ENCODE measurements around the gene ADGRL2.

The ADGRL2 gene

DNA sequence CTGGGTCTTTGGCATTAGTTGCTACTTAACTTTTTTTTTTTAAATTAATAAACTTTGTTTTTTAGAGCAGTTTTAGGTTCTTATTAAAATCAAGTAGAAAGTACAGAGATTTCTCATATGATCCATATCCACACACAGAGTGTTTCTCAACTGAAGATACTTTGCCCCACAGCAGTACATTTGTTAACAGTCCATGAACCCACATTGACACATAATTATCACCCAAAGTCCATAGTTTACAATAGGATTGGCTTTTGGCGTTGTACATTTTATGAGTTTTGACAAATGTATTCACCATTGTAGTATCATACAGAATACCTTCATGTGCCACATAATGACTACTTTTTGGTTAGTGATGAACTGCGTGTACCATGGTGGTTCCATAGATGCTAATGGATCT, 106.8 kb downstream of the ADGRL2 start:
- DNase-seq (ENCODE audit: low read depth): no peak

DNA sequence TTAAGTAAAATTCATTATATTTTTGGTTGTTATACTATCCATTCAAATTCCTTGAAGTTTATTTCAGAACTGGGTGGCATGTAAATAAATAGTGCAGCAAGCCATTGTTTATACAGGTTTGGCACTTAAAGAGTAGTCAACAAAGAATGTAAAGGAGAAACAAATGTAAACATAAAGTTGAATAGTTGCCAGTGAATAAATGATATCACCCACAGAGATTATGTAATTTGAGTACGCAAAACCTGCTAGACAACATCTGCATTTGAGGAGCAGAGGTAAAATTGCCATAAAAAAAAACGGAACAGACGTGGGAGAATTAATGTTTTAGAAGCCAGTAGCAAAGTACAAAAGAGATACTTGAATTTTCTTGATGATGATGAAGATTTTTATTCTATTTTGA, 111.6 kb downstream of the ADGRL2 start:
- no peak for DNase-seq (ENCODE audit: low read depth)

- no peak for DNase-seq (ENCODE audit: low read depth)
Measured at GRCh38 chr1:81915937-81916336, 115.2 kb downstream of the ADGRL2 start.

- no peak for DNase-seq (ENCODE audit: low read depth)
Measured at GRCh38 chr1:81920245-81920740, 119.6 kb downstream of the ADGRL2 start.

- no peak for DNase-seq (ENCODE audit: low read depth)
Measured at GRCh38 chr1:81920886-81921285, 120.2 kb downstream of the ADGRL2 start.

DNA sequence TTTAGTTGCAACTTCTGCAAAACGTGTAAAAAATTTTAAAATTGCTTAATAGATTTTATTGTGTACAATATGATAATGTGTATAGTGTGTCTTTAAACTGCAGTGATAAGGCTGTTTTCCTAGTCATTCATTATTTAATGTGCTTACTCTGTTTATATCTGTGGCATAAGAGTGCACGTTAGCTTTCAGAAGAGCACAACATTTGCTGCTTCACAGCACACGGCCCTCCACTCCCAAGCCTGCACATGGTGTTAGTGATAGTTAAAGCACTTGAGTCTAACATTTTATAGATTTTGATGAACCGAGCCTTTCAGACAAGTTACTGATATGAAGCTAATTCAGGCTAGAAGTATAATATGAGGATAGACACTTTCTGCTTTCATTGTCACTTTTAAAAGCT, 120.6 kb downstream of the ADGRL2 start:
- no peak for DNase-seq (ENCODE audit: low read depth)

DNA sequence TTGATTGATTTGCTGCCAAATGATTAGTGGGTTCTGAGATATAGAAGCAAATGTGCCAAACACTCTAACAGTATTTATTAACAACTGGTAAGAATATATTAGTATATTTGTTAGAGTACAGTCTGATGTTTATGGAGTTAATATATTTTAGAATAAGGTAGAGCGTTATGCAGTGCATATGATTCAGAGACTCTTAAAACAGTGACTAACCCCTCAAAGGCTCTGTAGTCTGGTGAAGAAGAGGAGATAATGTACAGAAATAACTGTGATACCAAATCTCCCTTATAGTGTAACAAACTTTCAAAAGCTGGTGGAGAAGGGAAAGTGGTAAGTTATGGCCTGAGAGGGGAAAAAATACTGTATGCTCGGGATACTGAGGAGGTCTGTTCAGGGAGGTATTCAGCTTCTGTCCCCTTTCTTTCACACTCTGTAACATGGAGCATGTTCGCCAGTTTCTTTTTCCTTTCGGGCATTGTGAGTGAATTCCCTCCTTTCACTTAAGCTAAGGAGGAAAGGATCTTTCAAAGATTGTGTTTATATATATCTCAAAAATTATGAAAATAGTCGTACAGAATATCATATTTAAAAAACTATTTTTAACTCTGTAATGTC, 121.2 kb downstream of the ADGRL2 start:
- DNase-seq (ENCODE audit: low read depth): no peak

GRCh38 chr1:81922955-81923354, 122.2 kb downstream of the ADGRL2 start:
- no peak for DNase-seq (ENCODE audit: low read depth)

DNA sequence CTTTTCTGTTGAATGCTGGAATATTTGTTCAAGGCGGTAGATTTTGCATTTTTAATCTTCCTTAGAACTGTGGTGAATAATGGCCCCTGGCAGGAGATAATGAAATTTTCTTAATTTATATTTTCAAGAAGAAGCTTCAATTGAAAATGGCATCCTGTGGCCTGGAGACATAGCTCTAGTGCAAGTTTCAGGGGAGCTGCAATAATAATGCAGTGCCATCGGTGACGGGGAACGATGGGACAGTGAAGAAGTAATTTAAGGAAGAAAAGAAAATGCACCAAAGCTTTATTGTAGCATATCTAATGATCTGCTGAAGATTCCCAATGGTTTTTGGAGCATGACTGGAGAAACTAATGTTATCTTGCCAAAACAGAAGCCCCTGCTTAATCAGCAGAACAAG, 128.4 kb downstream of the ADGRL2 start:
- no peak for DNase-seq (ENCODE audit: low read depth)

- DNase-seq (ENCODE audit: low read depth): no peak
Measured at GRCh38 chr1:81936853-81937252, 136.1 kb downstream of the ADGRL2 start.

GRCh38 chr1:81937791-81938450, 137.2 kb downstream of the ADGRL2 start:
- DNase-seq (ENCODE audit: low read depth): no peak

- no peak for DNase-seq (ENCODE audit: low read depth)
Measured at GRCh38 chr1:81948495-81948894, 147.8 kb downstream of the ADGRL2 start.

DNA sequence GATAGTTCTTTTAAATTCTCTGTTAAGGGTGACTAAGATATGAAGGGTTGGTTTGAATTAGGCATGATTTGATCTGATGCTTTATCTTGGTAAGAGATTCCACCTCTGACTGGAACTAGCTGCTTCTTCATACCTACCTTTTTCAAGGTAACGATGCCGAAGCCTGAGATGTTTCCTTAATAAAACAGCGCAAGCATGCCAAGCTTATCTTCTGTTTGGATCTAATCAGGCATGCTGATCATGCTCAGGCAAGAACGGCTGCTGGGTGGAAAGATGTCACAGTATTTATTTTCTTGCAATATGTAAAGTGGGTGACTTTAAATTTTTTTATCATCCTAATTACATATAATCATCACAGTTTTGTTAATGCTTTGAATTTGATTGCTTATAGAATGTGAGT, 148.7 kb downstream of the ADGRL2 start:
- no peak for DNase-seq (ENCODE audit: low read depth)

- DNase-seq (ENCODE audit: low read depth): no peak
Measured at GRCh38 chr1:81950037-81950436, 149.3 kb downstream of the ADGRL2 start.

DNA sequence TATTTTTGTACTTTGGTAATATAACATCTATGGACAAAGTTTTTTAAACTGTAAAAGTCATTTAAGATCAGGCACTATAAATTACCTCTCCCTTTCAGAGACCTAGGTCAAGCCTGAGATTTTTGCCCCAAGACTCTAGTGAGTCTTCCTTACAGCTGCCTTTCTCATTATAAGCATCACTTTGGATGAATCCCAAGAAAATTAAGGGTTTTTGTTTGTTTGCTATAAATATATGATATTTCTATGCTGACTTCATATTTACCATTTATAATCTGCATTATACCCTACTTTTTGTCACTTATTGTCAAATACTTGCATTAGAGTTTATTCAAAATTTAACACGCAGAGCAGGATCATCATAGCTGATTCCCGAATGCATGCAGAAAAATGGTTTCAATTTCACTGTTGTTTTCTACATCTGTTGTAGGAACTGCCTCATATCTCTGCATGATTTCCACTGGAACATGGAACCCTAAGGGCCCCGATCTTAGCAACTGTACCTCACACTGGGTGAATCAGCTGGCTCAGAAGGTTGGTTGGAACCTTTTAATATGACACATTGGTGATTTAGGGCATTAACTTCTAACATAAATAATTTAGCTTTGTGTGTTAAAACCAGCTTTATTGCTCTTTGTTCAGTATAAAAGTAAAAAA, 150.0 kb downstream of the ADGRL2 start:
- DNase-seq (ENCODE audit: low read depth): no peak

GRCh38 chr1:81954534-81955020, 153.8 kb downstream of the ADGRL2 start:
- no peak for DNase-seq (ENCODE audit: low read depth)

DNA sequence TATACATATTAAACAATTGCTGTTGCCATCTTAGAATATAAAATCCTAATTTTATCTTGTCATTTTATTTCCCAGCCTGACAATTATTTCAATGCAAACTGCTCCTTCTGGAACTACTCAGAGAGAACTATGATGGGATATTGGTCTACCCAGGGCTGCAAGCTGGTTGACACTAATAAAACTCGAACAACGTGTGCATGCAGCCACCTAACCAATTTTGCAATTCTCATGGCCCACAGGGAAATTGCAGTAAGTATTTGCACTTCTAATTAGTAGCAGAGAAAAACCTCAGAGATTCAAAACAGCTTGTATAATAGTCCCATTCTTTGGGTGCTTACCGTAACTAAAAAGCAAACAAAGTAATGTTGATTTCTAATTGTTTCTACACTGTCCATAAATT, 167.2 kb downstream of the ADGRL2 start:
- DNase-seq (ENCODE audit: low read depth): no peak

DNA sequence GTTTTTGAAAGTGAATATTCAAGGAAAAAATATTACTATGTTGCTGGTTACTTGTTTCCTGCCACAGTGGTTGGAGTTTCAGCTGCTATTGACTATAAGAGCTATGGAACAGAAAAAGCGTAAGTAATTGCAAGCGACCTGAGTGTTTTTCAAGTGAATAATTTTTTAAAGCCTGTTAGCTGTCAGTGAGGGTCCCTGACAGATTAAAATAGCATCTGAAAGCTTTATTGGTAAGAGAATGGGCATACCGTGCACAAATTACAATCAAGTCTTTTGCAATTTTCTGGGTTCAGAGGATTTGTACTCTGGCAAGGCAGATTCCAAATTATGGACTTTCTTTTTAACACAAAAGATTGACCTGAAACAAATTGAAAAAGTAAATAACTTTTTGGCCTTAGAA, 169.7 kb downstream of the ADGRL2 start:
- DNase-seq (ENCODE audit: low read depth): no peak

DNA sequence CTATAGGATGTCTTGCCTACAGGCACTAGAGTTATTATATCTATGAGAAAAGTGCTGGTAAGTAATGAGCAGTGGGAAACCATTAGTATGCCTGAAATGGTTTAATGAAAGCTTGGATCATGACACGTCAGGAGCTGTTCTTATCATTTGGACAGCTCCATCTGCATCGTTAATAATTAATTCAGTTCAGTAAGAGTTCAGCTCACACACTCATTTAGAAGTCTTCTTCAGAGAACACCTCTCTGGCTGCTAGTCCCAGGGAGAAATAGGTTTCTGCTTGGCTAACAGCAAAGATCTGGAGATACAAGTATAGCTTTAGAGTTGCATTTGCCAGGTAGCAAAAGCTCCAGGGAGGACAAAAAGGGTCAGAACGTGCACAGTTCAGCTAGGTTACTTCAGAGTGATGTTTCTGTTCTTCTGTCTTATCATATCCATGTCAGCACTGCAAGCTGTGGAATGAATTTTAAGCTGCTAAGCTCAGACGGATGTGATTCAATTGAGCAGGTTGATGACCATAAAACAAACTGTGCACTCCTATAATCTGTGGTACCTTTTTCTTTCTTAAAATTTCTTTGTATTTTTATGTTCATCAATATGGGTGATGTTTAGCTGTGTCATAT, 173.6 kb downstream of the ADGRL2 start:
- DNase-seq (ENCODE audit: low read depth): no peak

DNA sequence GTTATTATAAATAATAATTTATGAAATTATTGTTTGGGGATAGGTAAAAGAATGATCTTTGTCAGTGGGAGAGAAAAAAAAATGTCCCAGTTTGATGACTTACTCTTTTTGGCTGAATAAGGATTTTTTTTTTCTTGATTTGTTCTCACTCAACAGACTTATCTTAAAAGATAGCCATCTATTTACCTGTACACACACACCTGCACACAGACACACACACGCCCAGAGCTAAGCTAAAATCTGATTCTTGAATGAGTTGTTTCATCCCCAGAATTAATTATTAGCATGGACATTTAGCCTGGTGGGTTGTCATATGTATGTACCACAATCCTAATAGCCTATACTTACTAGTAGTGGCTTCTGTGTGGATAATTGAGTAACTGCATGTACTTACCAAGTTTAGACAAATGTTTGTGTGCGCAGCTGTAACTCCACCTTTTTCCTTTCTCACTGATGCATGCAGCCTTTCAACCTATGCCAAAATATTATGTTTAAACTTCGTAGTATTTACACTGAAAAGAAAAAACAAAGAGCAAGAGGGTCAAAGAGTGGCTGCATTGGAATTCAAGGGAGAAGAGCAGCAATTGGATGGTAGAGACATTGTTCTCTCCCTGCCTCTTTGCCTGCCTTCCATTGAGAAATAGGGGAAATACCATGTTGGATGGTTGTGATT, 174.3 kb downstream of the ADGRL2 start:
- no peak for DNase-seq (ENCODE audit: low read depth)

GRCh38 chr1:81976539-81976938, 175.8 kb downstream of the ADGRL2 start:
- DNase-seq (ENCODE audit: low read depth): no peak

DNA sequence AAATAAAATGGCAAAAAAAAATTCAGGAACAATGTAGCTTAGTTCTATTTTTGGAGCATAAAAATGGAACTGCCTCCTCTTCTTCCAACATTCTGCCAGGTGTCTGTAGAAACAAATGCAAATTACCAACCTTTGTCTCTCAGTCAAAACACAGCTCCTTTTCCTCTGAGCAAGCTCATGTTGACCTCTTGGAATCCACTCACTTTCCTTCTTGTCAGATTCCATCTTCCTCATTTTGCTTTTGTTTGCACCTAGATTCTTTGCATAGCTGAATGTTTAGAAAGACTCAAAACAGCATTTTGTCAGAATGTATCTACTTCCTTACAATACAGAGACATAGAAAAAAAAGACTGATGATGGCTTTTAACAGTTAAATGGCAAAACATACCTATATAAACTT, 178.2 kb downstream of the ADGRL2 start:
- no peak for DNase-seq (ENCODE audit: low read depth)
